Hepatocyte (in vitro differentiated cells): Measurements from ENCODE around the gene NR6A1. TPM values are rescaled to one million over a fixed set of nuclear protein-coding genes. Genes with fewer than 3 reads are reported as not detected.

Experiments
- DNase-seq: peaks from one replicate; pipeline ENCODE4 v3.0.0-alpha.2; 2016; ENCODE audit warnings: low spot score
- H2AFZ ChIP-seq: fragments of 200-600 bp; sonication (generic); 2 replicates; pipeline ENCODE4 v1.6.0; 2016; ENCODE audit warnings: antibody characterized with exemption, mild to moderate bottlenecking
- H3K27ac ChIP-seq: fragments of 200-600 bp; sonication (generic); 2 replicates; pipeline ENCODE4 v1.5.1; 2016; ENCODE audit warnings: mild to moderate bottlenecking
- H3K27me3 ChIP-seq: fragments of 200-600 bp; sonication (generic); 2 replicates; pipeline ENCODE4 v1.6.1; 2016
- H3K36me3 ChIP-seq: fragments of 200-600 bp; sonication (generic); replicated peaks from 2 replicates; pipeline ENCODE4 v1.5.1; 2016; ENCODE audit warnings: low read depth; ENCODE audit not compliant: insufficient read depth
- H3K4me1 ChIP-seq: fragments of 200-600 bp; sonication (generic); 2 replicates; pipeline ENCODE4 v1.5.1; 2016; ENCODE audit warnings: mild to moderate bottlenecking, moderate library complexity; ENCODE audit not compliant: insufficient read depth
- H3K4me2 ChIP-seq: fragments of 200-600 bp; sonication (generic); 2 replicates; pipeline ENCODE4 v1.6.0; 2016
- H3K4me3 ChIP-seq: fragments of 200-600 bp; sonication (generic); 2 replicates; pipeline ENCODE4 v1.5.1; 2016; ENCODE audit warnings: mild to moderate bottlenecking
- H3K79me2 ChIP-seq: fragments of 200-600 bp; sonication (generic); 2 replicates; pipeline ENCODE4 v1.6.0; 2017; ENCODE audit warnings: mild to moderate bottlenecking
- H3K9me2 ChIP-seq: fragments of 200-600 bp; sonication (generic); replicated peaks from 2 replicates; pipeline ENCODE4 v1.6.0; 2017; ENCODE audit warnings: mild to moderate bottlenecking; ENCODE audit not compliant: insufficient read depth
- H3K9me3 ChIP-seq: fragments of 200-600 bp; sonication (generic); 2 replicates; pipeline ENCODE4 v1.5.1; 2016; ENCODE audit warnings: low read depth, mild to moderate bottlenecking
- H4K20me1 ChIP-seq: fragments of 200-600 bp; sonication (generic); 2 replicates; pipeline ENCODE4 v1.6.0; 2016; ENCODE audit warnings: mild to moderate bottlenecking; ENCODE audit not compliant: insufficient read depth, poor library complexity, severe bottlenecking
- CTCF ChIP-seq: fragments of 200-600 bp; sonication (generic); IDR thresholded peaks from 2 replicates; pipeline ENCODE4 v1.5.1; 2016; ENCODE audit warnings: antibody characterized with exemption, mild to moderate bottlenecking; ENCODE audit not compliant: poor library complexity
- EZH2 ChIP-seq: fragments of 200-600 bp; sonication (generic); IDR thresholded peaks from 2 replicates; pipeline ENCODE4 v1.6.1; 2016; ENCODE audit warnings: antibody characterized with exemption, mild to moderate bottlenecking, borderline replicate concordance
- EZH2phosphoT487 ChIP-seq: fragments of 200-600 bp; sonication (generic); IDR thresholded peaks from one replicate; pipeline ENCODE4 v1.6.1; 2018; ENCODE audit warnings: antibody characterized with exemption, mild to moderate bottlenecking, low read depth, moderate library complexity; ENCODE audit not compliant: unreplicated experiment, severe bottlenecking
- whole genome bisulfite sequencing: methylation state at CpG from one replicate; pipeline ENCODE4 v1.1.6; 2016; ENCODE audit warnings: low lambda C conversion rate; ENCODE audit errors: missing lambda C conversion rate; 5-methylcytosine and 5-hydroxymethylcytosine counted together
- polyA plus RNA-seq: library from polyadenylated mRNA; unstranded; fragments of >200 nt; fragmentation: Nextera tagmentation; extraction: Ambion mirVana; gene quantifications from 2 replicates; pipeline ENCODE4 v1.2.1, GENCODE V29; 2016
- total RNA-seq: library from RNA; depleted of rRNA; stranded (reverse); fragments of >200 nt; gene quantifications from 2 replicates; pipeline ENCODE4 v1.2.3, GENCODE V29; 2014

NR6A1 gene
- total and polyA plus RNA-seq, 2 experiments from 2014 or later: 1.2 to 4.0 TPM

GRCh38 chr9:124537926-124538325 lies 233.2 kb downstream of the NR6A1 start:
- H3K4me1 ChIP-seq: no peaks in the 10 kb centered on the region
- H3K4me2 ChIP-seq: no peak overlapping the region
- H3K27ac ChIP-seq: no peak overlapping the region
- H3K9me3 ChIP-seq: no peaks in the 10 kb centered on the region
- H4K20me1 ChIP-seq: no peaks in the 10 kb centered on the region
- H3K4me3 ChIP-seq: no peak overlapping the region
- no peaks in the 10 kb centered on the region for H3K79me2 ChIP-seq
- no peak for DNase-seq
- WGBS: 86% methylated on average over 8 of the region's 8 CpGs
- H2AFZ ChIP-seq: no peak overlapping the region
- no peaks in the 10 kb centered on the region for H3K9me2 ChIP-seq
- H3K27me3 ChIP-seq: no peaks in the 10 kb centered on the region
- no peaks in the 10 kb centered on the region for H3K36me3 ChIP-seq
- TF ChIP-seq CTCF (no peak), EZH2phosphoT487 (no peak), EZH2 (no peak)

DNA sequence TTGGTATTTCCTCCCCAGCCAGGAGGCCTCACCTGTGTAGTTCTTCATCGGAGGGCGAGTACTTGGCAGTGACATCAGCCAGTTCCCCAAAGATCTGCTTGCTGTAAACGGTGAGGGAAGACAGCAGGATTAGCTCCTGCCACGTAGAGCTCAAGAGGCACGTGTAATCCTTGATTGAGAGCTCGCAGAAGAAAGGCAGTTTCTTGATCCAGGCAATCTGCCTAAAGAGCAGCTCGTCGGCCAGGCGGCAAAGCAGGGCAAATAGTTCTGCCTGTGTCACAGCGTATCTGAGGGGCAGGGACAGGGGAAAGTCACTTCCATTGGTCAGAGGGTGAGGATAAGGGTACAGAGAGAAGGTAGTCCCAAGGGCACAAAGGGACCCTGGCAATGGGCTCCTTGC lies 235.3 kb downstream of the NR6A1 start:
- TF ChIP-seq CTCF (no peak), EZH2phosphoT487 (no peak), EZH2 (no peak)
- H3K4me2 ChIP-seq: no peak overlapping the region
- DNase-seq: no peak
- no peaks in the 10 kb centered on the region for H3K9me3 ChIP-seq
- no peaks in the 10 kb centered on the region for H3K27me3 ChIP-seq
- H3K79me2 ChIP-seq: no peaks in the 10 kb centered on the region
- no peaks in the 10 kb centered on the region for H3K4me1 ChIP-seq
- no peaks in the 10 kb centered on the region for H3K9me2 ChIP-seq
- no peak overlapping the region for H2AFZ ChIP-seq
- H3K36me3 ChIP-seq: no peaks in the 10 kb centered on the region
- H3K4me3 ChIP-seq: no peak overlapping the region
- H4K20me1 ChIP-seq: no peaks in the 10 kb centered on the region
- WGBS: 86% methylated on average over 10 of the region's 10 CpGs
- H3K27ac ChIP-seq: no peak overlapping the region

DNA sequence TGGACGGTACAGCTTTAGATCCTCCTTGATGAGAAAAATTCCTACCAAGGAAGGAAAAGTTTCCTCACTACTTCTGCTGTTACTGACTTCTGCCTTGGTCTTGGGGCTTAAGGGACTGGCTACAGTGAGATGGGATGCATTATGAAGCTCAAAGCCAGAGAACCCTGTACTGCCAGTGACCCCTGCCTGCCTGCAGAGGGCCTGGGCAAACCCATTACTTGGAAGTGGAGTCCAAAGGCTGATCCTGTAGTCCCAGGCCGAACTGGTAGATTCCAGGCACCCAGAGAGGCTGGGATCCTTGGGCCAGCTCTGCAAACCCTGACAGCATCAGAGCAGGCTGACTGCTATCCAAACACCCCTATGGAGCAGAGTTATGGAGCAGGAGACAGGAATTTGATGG lies 238.2 kb downstream of the NR6A1 start:
- Histone ChIP-seq H3K9me3 (no peaks in the 10 kb centered on the region), H3K79me2 (no peaks in the 10 kb centered on the region), H2AFZ (no peak overlapping the region), H3K27me3 (no peaks in the 10 kb centered on the region), H4K20me1 (no peaks in the 10 kb centered on the region), H3K27ac (no peak overlapping the region), H3K4me2 (no peak overlapping the region), H3K4me1 (no peaks in the 10 kb centered on the region), H3K36me3 (no peaks in the 10 kb centered on the region), H3K9me2 (no peaks in the 10 kb centered on the region), H3K4me3 (no peak overlapping the region)
- TF ChIP-seq EZH2phosphoT487: no peak
- TF ChIP-seq EZH2: no peak
- TF ChIP-seq CTCF: no peak
- WGBS: 92% methylated on average over 2 of the region's 2 CpGs
- no peak for DNase-seq

GRCh38 chr9:124531115-124531514 lies 240.0 kb downstream of the NR6A1 start:
- no peak for DNase-seq
- H3K4me1 ChIP-seq: no peaks in the 10 kb centered on the region
- no peak overlapping the region for H3K27ac ChIP-seq
- WGBS: 88% methylated on average over 2 of the region's 2 CpGs
- no peak for TF ChIP-seq EZH2
- TF ChIP-seq CTCF: no peak
- no peak for TF ChIP-seq EZH2phosphoT487
- no peaks in the 10 kb centered on the region for H3K9me2 ChIP-seq
- H3K36me3 ChIP-seq: no peaks in the 10 kb centered on the region
- no peak overlapping the region for H3K4me2 ChIP-seq
- H3K79me2 ChIP-seq: no peaks in the 10 kb centered on the region
- H3K9me3 ChIP-seq: no peaks in the 10 kb centered on the region
- H4K20me1 ChIP-seq: no peaks in the 10 kb centered on the region
- H3K4me3 ChIP-seq: no peak overlapping the region
- H2AFZ ChIP-seq: no peak overlapping the region
- H3K27me3 ChIP-seq: no peaks in the 10 kb centered on the region
